Measurements from ENCODE around the gene ATCAY. TPM values are rescaled to one million over a fixed set of nuclear protein-coding genes. Genes with fewer than 3 reads are reported as not detected.

ATCAY gene
- total and polyA plus RNA-seq, 2 of the 13 experiments (the other 11 are each of a cell fraction or from before 2014, with no cell fraction given): not detected

DNA sequence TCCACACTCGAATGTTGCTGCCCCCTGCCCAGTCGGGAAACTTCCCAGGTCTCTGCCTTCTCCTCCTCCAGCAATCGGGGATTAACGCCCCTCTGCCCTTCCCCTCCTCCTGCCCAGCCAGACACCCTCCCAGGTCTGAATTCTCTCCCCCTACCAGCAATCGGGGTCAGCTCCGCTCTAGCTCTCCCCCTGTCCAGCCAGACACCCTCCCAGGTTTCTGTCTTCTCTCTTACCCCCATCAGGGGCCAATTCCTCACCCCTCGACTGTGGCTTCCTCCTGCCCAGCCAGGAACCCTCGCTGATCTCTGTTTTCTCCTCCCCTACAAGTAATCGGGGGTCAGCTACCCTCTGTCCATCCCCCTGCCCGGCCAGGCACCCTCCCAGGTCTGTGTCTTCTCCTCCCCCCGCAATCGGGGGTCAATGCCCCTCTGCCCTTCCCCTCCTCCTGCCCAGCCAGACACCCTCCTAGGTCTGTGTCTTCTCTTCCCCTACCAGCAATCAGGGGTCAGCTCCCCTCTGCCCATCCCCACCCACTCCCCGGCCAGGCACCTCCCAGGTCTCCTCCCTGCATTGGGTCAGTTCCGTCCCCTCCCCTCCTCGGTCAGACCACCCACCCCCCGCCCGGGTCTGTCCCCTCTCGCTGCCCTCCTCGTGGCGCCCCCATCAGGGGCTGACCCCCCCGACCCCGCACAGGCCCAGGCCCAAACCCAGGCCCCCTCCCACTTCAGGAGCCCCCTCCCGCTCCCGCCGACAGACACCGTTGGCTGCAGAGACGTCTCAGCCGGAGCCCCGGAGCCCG lies 12.3 kb upstream of the ATCAY start:
- TF ChIP-seq SCMH1 (CRISPR knock-in tag; IDR thresholded peaks at IDR 0.05; ENCODE audit: borderline replicate concordance): no peak
- TF ChIP-seq, protein P1, sequence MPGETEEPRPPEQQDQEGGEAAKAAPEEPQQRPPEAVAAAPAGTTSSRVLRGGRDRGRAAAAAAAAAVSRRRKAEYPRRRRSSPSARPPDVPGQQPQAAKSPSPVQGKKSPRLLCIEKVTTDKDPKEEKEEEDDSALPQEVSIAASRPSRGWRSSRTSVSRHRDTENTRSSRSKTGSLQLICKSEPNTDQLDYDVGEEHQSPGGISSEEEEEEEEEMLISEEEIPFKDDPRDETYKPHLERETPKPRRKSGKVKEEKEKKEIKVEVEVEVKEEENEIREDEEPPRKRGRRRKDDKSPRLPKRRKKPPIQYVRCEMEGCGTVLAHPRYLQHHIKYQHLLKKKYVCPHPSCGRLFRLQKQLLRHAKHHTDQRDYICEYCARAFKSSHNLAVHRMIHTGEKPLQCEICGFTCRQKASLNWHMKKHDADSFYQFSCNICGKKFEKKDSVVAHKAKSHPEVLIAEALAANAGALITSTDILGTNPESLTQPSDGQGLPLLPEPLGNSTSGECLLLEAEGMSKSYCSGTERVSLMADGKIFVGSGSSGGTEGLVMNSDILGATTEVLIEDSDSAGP (CRISPR knock-in tag; IDR thresholded peaks at IDR 0.05; ENCODE audit: borderline replicate concordance): 0 out of 2 replicates have a peak, but pooled peaks have one; percentile 14
- TF ChIP-seq EZH2 (conservative IDR thresholded peaks at IDR 0.05; ENCODE audit: low read depth, low read length): peak; percentile 56; the same call in 1 of the 2 replicates
- H3K4me2 ChIP-seq (ENCODE audit: low read depth, low read length): no peak overlapping the region; the same call in 1 of the 2 replicates
- no peak overlapping the region for H3K9ac ChIP-seq (ENCODE audit: insufficient read depth, low read depth, low read length)
- no peaks in the 10 kb centered on the region for H3K36me3 ChIP-seq (replicated peaks in 1 of 2; ENCODE audit: control insufficient read depth in 1 of 2, insufficient read depth in 2 of 2, low read length in 2 of 2)
- no peak overlapping the region for H3K27ac ChIP-seq (ENCODE audit: extremely low read length, insufficient read depth, low read length)
- H3K27me3 ChIP-seq (ENCODE audit: control insufficient read depth in 1 of 2, insufficient read depth in 2 of 2, low read length in 2 of 2): peaks cover 4 to 31% of the 10 kb centered on the region in 2 experiments; a peak in 3 of 5 replicates
- no peaks in the 10 kb centered on the region for H4K20me1 ChIP-seq (ENCODE audit: insufficient read depth, low read length)
- H3K79me2 ChIP-seq (ENCODE audit: insufficient read depth, low read length): no peaks in the 10 kb centered on the region
- H3K4me3 ChIP-seq (replicated peaks in 1 of 3; ENCODE audit: insufficient read depth in 1 of 3, low read depth in 2 of 3, low read length in 3 of 3): peak overlapping the region in 2 of 3 experiments; percentile 9 to 10; a peak in 2 of 6 replicates
- peaks cover 7% of the 10 kb centered on the region for H3K4me1 ChIP-seq (ENCODE audit: insufficient read depth, low read length)
- DNase-seq (ENCODE audit: low spot score): no peak
- POLR2A ChIA-PET: no interaction called here
- in situ Hi-C loops (cut with HindIII; ENCODE audit: extremely low pct_ligation_motif_present, low pct_unique_long_range_greater_than_20kb) (loop anchor here (25.0 kb wide), 1 partner anchor 344 kb away; no protein-coding TSS in a partner anchor), intact Hi-C loops (cut with micrococcal nuclease; ENCODE audit: unreplicated experiment) (no loop called here)
- CTCF ChIA-PET (ENCODE audit: low intra/inter-chr PET ratio, low total read pairs): no interaction called here
- H3K9me3 ChIP-seq (ENCODE audit: low read length): no peaks in the 10 kb centered on the region
- ATAC-seq: no peak; the same call in 2 of the 3 replicates
- no peak for FAIRE-seq
- WGBS (ENCODE audit: low lambda C conversion rate): 15% methylated on average over 30 of the region's 30 CpGs
- BruUV-seq (replicated peaks): no TSS peak
- no peak overlapping the region for H2AFZ ChIP-seq (ENCODE audit: low read length)
